ENCODE measurements around the gene COA1.
"Not testable (repeated sequence)": the region's sequence is repeated elsewhere in the genome, so short reads cannot be mapped to it uniquely, and the experiment has no call there.

Gene COA1

GRCh38 chr7:43701500-43701854 is 27.8 kb downstream of the COA1 start:
- no peak overlapping the region for H3K4me3 Mint-ChIP-seq
- peaks cover 19 to 35% of the 10 kb centered on the region in 2 donors for H3K4me1 Mint-ChIP-seq (ENCODE audit: low read depth in 2 of 2)
- ATAC-seq (replicated peaks) (no peak), DNase-seq (no peak)
- no peaks in the 10 kb centered on the region for H3K27me3 Mint-ChIP-seq
- H3K36me3 Mint-ChIP-seq (ENCODE audit: insufficient read depth): peaks cover 4% of the 10 kb centered on the region
- H3K9me3 Mint-ChIP-seq: no peaks in the 10 kb centered on the region
- peak overlapping the region in 1 of 2 donors; percentile 22 for H3K27ac Mint-ChIP-seq

GRCh38 chr7:43700646-43701499 is 28.4 kb downstream of the COA1 start:
- DNase-seq (no peak), ATAC-seq (replicated peaks) (peak; percentile 60)
- H3K27ac Mint-ChIP-seq: peak overlapping the region in 1 of 2 donors; percentile 22
- no peaks in the 10 kb centered on the region for H3K27me3 Mint-ChIP-seq
- H3K4me1 Mint-ChIP-seq (ENCODE audit: low read depth in 2 of 2): peaks cover 19 to 35% of the 10 kb centered on the region in 2 donors
- H3K36me3 Mint-ChIP-seq (ENCODE audit: insufficient read depth): peaks cover 4% of the 10 kb centered on the region
- no peaks in the 10 kb centered on the region for H3K9me3 Mint-ChIP-seq
- no peak overlapping the region for H3K4me3 Mint-ChIP-seq

- H3K27me3 Mint-ChIP-seq: no peaks in the 10 kb centered on the region
- peaks cover 17 to 35% of the 10 kb centered on the region in 2 donors for H3K4me1 Mint-ChIP-seq (ENCODE audit: low read depth in 2 of 2)
- no peaks in the 10 kb centered on the region for H3K9me3 Mint-ChIP-seq
- H3K27ac Mint-ChIP-seq: peak overlapping the region in 1 of 2 donors; percentile 87
- DNase-seq (no peak), ATAC-seq (replicated peaks) (peak; percentile 83)
- peak overlapping the region in 1 of 2 donors; percentile 70 for H3K4me3 Mint-ChIP-seq
- H3K36me3 Mint-ChIP-seq (ENCODE audit: insufficient read depth): peaks cover 4% of the 10 kb centered on the region
Observed at GRCh38 chr7:43700059-43700501, 29.2 kb downstream of the COA1 start.

- Mint-ChIP-seq H3K4me3 (no peak overlapping the region), H3K27me3 (no peaks in the 10 kb centered on the region), H3K9me3 (no peaks in the 10 kb centered on the region), H3K4me1 (ENCODE audit: low read depth in 2 of 2) (peaks cover 14 to 34% of the 10 kb centered on the region in 2 donors), H3K36me3 (ENCODE audit: insufficient read depth) (no peaks in the 10 kb centered on the region), H3K27ac (peak overlapping the region in 1 of 2 donors; percentile 61)
- ATAC-seq (replicated peaks) (no peak), DNase-seq (no peak)
Observed at GRCh38 chr7:43698460-43699255, 30.7 kb downstream of the COA1 start.

- H3K4me3 Mint-ChIP-seq: no peak overlapping the region
- ATAC-seq (replicated peaks): no peak
Observed at GRCh38 chr7:43697690-43698089, 31.6 kb downstream of the COA1 start.

DNA sequence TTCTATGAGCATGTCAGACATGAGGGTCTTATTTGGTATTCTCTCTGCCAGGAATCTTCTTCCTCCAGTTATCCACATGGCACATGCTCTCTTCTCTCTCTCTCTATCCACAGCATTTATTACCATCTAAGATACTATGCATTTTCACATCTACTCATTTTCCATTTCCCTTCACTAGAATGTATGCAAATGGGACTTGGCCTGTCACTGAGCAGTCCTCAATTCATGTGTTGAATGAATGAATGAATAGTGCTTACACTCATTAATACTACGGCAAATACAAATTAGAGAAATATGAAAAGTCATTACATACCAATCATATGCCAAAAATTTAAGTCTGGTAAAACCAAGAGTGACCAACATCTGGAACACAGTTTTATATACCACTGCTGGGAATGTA is 34.0 kb downstream of the COA1 start:
- Mint-ChIP-seq H3K9me3 (no peaks in the 10 kb centered on the region), H3K27me3 (no peaks in the 10 kb centered on the region), H3K36me3 (ENCODE audit: insufficient read depth) (no peaks in the 10 kb centered on the region), H3K4me1 (ENCODE audit: low read depth in 2 of 2) (peaks cover 6 to 30% of the 10 kb centered on the region in 2 donors), H3K27ac (no peak overlapping the region), H3K4me3 (no peak overlapping the region)
- DNase-seq (no peak), ATAC-seq (replicated peaks) (no peak)

More at GRCh38 chr7:43697690-43698089, 31.6 kb downstream of the COA1 start:
- H3K27me3 Mint-ChIP-seq: no peaks in the 10 kb centered on the region
- H3K4me1 Mint-ChIP-seq (ENCODE audit: low read depth in 2 of 2): peaks cover 8 to 25% of the 10 kb centered on the region in 2 donors
- DNase-seq: no peak
- peak overlapping the region in 1 of 2 donors; percentile 54 for H3K27ac Mint-ChIP-seq
- H3K9me3 Mint-ChIP-seq: no peaks in the 10 kb centered on the region
- H3K36me3 Mint-ChIP-seq (ENCODE audit: insufficient read depth): no peaks in the 10 kb centered on the region

DNA sequence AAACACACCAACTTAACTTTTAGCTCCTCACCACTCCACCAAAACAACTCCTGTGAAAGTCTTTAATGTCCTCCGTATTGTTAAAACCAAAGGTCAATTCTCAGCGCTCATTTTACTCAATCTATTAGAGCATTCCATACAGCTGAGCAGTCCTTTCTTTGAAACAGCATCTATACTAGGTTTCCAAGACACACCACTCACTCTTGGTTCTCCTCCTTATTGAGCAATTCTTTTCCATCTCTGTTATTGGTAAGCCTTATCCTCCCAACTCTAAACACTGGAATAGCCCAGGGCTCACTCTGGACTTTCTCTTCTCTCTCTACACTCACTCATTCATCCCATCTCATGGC is 34.9 kb downstream of the COA1 start:
- no peaks in the 10 kb centered on the region for H3K9me3 Mint-ChIP-seq
- H3K36me3 Mint-ChIP-seq (ENCODE audit: insufficient read depth): peaks cover 3% of the 10 kb centered on the region
- no peak for DNase-seq
- ATAC-seq (replicated peaks): no peak
- no peaks in the 10 kb centered on the region for H3K27me3 Mint-ChIP-seq
- no peak overlapping the region for H3K27ac Mint-ChIP-seq
- H3K4me3 Mint-ChIP-seq: no peak overlapping the region
- H3K4me1 Mint-ChIP-seq (ENCODE audit: low read depth in 2 of 2): peaks cover 8 to 27% of the 10 kb centered on the region in 2 donors

DNA sequence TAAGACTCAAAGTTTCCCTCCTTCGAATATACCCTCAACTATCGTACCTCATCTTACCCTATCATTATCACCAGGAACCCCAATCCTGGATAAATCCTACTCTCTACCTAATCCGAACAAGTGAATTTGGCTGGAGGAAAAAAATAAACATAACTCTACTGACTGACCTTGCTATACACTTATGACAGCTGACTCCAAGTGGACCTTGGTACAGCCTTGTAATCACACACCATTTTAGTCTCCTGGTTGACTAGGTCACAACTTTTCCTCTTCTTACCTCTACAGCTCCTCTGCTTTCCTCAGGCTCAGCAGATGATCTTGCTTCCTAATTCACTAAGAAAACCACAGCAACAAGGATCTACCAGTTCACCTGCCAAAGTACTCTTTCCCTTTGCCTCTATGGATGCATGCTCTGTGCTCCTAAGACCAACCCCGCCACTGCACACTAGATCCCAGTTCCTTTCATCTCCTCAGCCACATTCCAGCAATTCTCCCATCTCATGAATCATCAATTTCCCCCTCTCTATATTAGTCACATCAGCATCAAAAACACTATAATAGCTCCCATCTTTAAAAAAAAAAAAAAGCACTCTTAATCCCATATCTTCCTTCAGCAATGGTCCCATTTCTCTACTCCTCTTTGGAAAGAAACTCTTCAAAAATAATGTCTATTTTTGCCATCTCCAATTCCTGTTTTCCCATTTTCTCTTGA is 35.5 kb downstream of the COA1 start:
- ATAC-seq (replicated peaks) (no peak), DNase-seq (no peak)
- Mint-ChIP-seq H3K27ac (no peak overlapping the region), H3K9me3 (no peaks in the 10 kb centered on the region), H3K4me1 (ENCODE audit: low read depth in 2 of 2) (peaks cover 8 to 28% of the 10 kb centered on the region in 2 donors), H3K27me3 (no peaks in the 10 kb centered on the region), H3K36me3 (ENCODE audit: insufficient read depth) (peaks cover 3% of the 10 kb centered on the region), H3K4me3 (no peak overlapping the region)

DNA sequence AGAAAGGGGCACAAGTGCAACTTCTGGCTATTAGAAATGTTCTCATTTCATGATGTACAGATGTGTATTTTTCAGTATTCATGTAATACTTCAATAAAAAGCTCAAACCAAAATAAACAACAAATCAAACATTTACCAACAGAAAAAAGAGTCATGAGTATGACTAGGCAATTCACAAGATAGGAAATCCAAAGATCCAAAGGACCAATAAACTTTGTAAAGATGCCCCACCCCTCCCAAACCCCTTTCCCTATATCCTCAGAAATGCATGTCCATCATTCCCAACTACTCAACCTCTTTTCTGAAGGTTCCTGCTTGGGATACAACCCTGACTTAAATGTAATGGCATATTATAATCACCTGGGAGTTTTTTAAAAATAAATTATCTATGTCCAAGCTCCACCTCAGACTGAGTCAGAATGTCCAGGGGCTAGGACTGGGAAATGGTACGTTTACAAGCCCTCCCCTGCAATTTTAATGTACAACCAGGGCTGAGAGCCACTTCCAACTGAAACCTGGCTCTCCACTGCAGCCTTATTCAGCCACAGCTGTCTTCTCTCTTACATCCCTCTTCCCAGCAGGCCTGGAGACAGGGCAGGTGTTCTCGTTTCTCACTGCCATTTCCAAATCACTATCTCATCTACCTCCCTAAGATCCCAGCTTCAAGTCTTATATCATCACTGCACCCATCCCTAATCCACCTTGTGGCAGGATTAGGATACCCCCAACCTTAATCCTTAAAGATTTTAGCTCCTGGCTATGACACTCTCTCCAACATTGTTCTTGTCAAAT is 36.5 kb downstream of the COA1 start:
- H3K36me3 Mint-ChIP-seq (ENCODE audit: insufficient read depth): peaks cover 3% of the 10 kb centered on the region
- H3K4me1 Mint-ChIP-seq (ENCODE audit: low read depth in 2 of 2): peaks cover 9 to 30% of the 10 kb centered on the region in 2 donors
- no peaks in the 10 kb centered on the region for H3K27me3 Mint-ChIP-seq
- DNase-seq: no peak
- ATAC-seq (replicated peaks): no peak
- H3K4me3 Mint-ChIP-seq: no peak overlapping the region
- H3K27ac Mint-ChIP-seq: no peak overlapping the region
- H3K9me3 Mint-ChIP-seq: no peaks in the 10 kb centered on the region

DNA sequence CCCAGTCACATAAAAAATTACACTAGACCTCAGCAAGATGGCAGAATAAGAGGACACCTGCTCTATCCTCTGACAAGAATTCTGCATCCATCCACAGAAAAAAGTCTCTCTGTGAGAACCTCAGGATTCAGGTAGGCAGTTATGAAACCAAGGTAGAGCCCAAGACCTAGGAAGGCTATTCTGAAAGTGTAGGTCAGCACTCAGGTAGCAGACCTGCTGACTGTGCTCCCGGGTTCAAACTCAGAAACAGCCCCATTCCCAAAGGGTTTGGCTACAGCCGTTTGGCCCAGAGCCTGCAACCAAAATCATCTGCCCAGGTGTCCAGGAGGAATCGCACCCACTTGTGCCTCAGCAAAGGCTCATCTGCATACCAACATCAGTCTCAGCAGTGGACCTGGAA is 37.7 kb downstream of the COA1 start:
- Mint-ChIP-seq H3K4me1 (ENCODE audit: low read depth in 2 of 2) (peaks cover 13 to 31% of the 10 kb centered on the region in 2 donors), H3K27me3 (no peaks in the 10 kb centered on the region), H3K4me3 (no peak overlapping the region)

DNA sequence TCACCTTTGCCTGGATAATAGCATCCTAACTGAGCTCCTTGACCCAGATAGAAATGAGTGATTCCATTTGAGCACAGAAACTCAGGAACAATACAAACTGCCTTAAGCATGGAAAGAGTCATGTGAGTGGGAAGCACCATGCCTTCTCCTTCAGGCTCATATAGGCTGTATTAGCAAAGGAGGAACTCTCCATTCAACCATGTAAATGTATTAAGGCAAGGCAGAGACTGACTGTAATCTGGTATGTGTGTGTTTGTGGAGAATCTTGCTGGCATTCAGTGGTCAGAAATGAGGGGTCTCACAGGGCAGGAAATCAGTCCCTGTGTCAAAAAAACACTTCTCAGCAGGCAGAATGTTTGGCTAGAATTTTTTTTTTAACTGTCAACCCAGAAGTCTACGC is 40.2 kb downstream of the COA1 start:
- DNase-seq (no peak), ATAC-seq (replicated peaks) (no peak)
- Mint-ChIP-seq H3K27me3 (no peaks in the 10 kb centered on the region), H3K4me3 (no peak overlapping the region), H3K36me3 (ENCODE audit: insufficient read depth) (peaks cover 3% of the 10 kb centered on the region), H3K4me1 (ENCODE audit: low read depth in 2 of 2) (peaks cover 16 to 42% of the 10 kb centered on the region in 2 donors), H3K27ac (peak overlapping the region; percentile 39 to 59), H3K9me3 (no peaks in the 10 kb centered on the region)

More for the DNA sequence above, 37.7 kb downstream of the COA1 start:
- H3K36me3 Mint-ChIP-seq (ENCODE audit: insufficient read depth): peaks cover 3% of the 10 kb centered on the region
- no peaks in the 10 kb centered on the region for H3K9me3 Mint-ChIP-seq
- ATAC-seq (replicated peaks) (no peak), DNase-seq (no peak)
- H3K27ac Mint-ChIP-seq: no peak overlapping the region

GRCh38 chr7:43687866-43688265 is 41.5 kb downstream of the COA1 start:
- H3K4me1 Mint-ChIP-seq (ENCODE audit: low read depth in 2 of 2): peaks cover 17 to 42% of the 10 kb centered on the region in 2 donors
- not testable (repeated sequence) for ATAC-seq (replicated peaks)

More at GRCh38 chr7:43687866-43688265, 41.5 kb downstream of the COA1 start:
- H3K36me3 Mint-ChIP-seq (ENCODE audit: insufficient read depth); H3K4me3 Mint-ChIP-seq; H3K27ac Mint-ChIP-seq; H3K27me3 Mint-ChIP-seq; H3K9me3 Mint-ChIP-seq; DNase-seq: not testable (repeated sequence)
